Mucosa of descending colon (tissue), 3 donors: ENCODE measurements around the gene TP53I11. TPM values are rescaled to one million over a fixed set of nuclear protein-coding genes. Genes with fewer than 3 reads are reported as not detected.

Experiments used
- ATAC-seq: fragments of 200-7000 bp; cut with Tn5 transposase; one replicate; pipeline ENCODE4 v1.9.1; 2020; ENCODE audit warnings: mild to moderate bottlenecking, moderate library complexity
- DNase-seq, 3 donors: peaks; one replicate each; pipeline ENCODE4 v3.0.0-alpha.2; 2020
- H3K36me3 ChIP-seq: fragments of 200-600 bp; one replicate; pipeline ENCODE4 v1.8.0; 2021; ENCODE audit warnings: low read depth, mild to moderate bottlenecking
- H3K4me1 ChIP-seq: fragments of 200-600 bp; one replicate; pipeline ENCODE4 v1.8.0; 2021; ENCODE audit warnings: low read depth, mild to moderate bottlenecking
- H3K4me3 ChIP-seq: fragments of 200-600 bp; one replicate; pipeline ENCODE4 v1.8.0; 2021; ENCODE audit warnings: mild to moderate bottlenecking
- H3K9me3 ChIP-seq: fragments of 200-600 bp; one replicate; pipeline ENCODE4 v1.8.0; 2021; ENCODE audit warnings: mild to moderate bottlenecking
- CTCF ChIP-seq: fragments of 200-600 bp; IDR thresholded peaks from one replicate; pipeline ENCODE4 v1.8.0; 2022; ENCODE audit warnings: antibody characterized with exemption, mild to moderate bottlenecking
- intact Hi-C, 2 donors: fragments of 100-400 bp; cut with DNase I in 1 of 2; cut with micrococcal nuclease in 1 of 2; formaldehyde crosslinking; loops; one replicate each; pipeline versions ENCODE4 v1.11.0 to v1.11.1; 2022; cut with DNase I, micrococcal nuclease
- total RNA-seq, 3 donors: library from RNA; stranded (reverse); fragmentation: NEBNext Ultra II Directional in 2 of 3; extraction: Animal tissue kit (Norgen Biotek cat#: 25700) in 2 of 3; gene quantifications; one replicate each; pipeline versions ENCODE4 v1.2.1 to v1.2.4, GENCODE V29; 2021 to 2023
- donor health status: DM: no; HTN: no; CAD: no; lungs with moderate emphysema.
- donor health status: DM: no; HTN: no; CAD: no.
- donor health status: DM: no; HTN: yes; CAD: no.

Gene TP53I11
- total RNA-seq, 3 donors from 2014 or later: 48.4 to 95.9 (median 91.9) TPM

- Histone ChIP-seq H3K9me3 (no peaks in the 10 kb centered on the region), H3K36me3 (no peaks in the 10 kb centered on the region), H3K4me1 (no peaks in the 10 kb centered on the region), H3K4me3 (no peak overlapping the region)
- no peak for ATAC-seq
- TF ChIP-seq CTCF: no peak
- intact Hi-C loops: no loop called here
- no peak for DNase-seq
Observed at GRCh38 chr11:44988981-44989635, 38.4 kb upstream of the TP53I11 start.

DNA sequence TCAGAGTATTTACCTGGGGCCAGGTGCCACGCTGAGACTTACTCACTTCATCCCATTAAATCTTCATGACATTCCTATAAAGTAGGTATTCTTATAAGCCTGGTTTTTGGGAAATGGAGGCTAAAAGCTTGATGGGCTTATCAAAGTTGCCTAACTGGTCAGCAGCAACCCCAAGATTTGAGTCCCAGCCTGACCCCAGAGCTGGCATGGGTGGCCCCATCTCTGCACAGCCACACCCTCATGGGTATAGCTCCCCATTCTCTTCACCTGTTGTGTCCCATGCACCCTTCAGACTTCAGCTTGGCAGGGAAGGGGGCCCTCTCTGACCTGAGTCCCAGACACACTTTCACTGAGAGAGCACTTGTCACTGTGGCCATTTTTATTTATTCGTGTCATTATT, 37.4 kb upstream of the TP53I11 start:
- TF ChIP-seq CTCF: no peak
- intact Hi-C loops: no loop called here
- Histone ChIP-seq H3K4me3 (no peak overlapping the region), H3K9me3 (no peaks in the 10 kb centered on the region), H3K36me3 (no peaks in the 10 kb centered on the region), H3K4me1 (no peaks in the 10 kb centered on the region)
- no peak for ATAC-seq
- DNase-seq: no peak

GRCh38 chr11:44987506-44987905, 36.8 kb upstream of the TP53I11 start:
- H3K36me3 ChIP-seq: no peaks in the 10 kb centered on the region
- TF ChIP-seq CTCF: no peak
- DNase-seq (no peak), ATAC-seq (no peak)
- no peak overlapping the region for H3K4me3 ChIP-seq
- no peaks in the 10 kb centered on the region for H3K9me3 ChIP-seq
- intact Hi-C loops: no loop called here
- H3K4me1 ChIP-seq: no peaks in the 10 kb centered on the region

DNA sequence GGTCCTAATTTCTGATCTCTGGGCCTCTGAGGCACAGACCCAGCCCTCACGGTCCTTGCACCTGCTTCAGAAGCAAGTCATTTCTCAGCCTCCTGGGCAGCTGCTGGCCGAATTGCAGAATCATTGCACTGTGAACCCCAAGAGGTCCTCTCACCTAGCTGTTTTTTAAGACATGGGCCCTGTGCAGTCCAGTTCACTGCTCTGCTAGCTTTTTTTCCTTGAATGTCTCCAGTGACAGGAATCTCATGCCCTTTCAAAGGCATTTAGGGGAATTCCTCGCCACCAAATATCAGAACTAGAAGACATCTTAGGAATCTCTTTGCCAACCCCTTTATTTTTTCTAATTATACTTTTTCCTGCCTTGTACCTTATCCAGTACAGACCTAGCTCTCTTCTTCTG, 35.6 kb upstream of the TP53I11 start:
- H3K4me1 ChIP-seq: peaks cover 2% of the 10 kb centered on the region
- no peak for TF ChIP-seq CTCF
- H3K36me3 ChIP-seq: no peaks in the 10 kb centered on the region
- no peaks in the 10 kb centered on the region for H3K9me3 ChIP-seq
- ATAC-seq (no peak), DNase-seq (no peak)
- H3K4me3 ChIP-seq: no peak overlapping the region
- intact Hi-C loops: no loop called here

GRCh38 chr11:44985721-44986120, 35.0 kb upstream of the TP53I11 start:
- TF ChIP-seq CTCF: no peak
- no peak for DNase-seq
- peaks cover 7% of the 10 kb centered on the region for H3K4me1 ChIP-seq
- no peak overlapping the region for H3K4me3 ChIP-seq
- H3K9me3 ChIP-seq: no peaks in the 10 kb centered on the region
- ATAC-seq: no peak
- no peaks in the 10 kb centered on the region for H3K36me3 ChIP-seq
- intact Hi-C loops: no loop called here

GRCh38 chr11:44983786-44984185, 33.1 kb upstream of the TP53I11 start:
- no peak for ATAC-seq
- no peaks in the 10 kb centered on the region for H3K9me3 ChIP-seq
- H3K4me3 ChIP-seq: no peak overlapping the region
- TF ChIP-seq CTCF: no peak
- no peak for DNase-seq
- intact Hi-C loops: no loop called here
- H3K4me1 ChIP-seq: peaks cover 23% of the 10 kb centered on the region
- no peaks in the 10 kb centered on the region for H3K36me3 ChIP-seq
